ENCODE data around the gene SWI5.
"Not testable (repeated sequence)": the region's sequence is repeated elsewhere in the genome, so short reads cannot be mapped to it uniquely, and the experiment has no call there.

The SWI5 gene

DNA sequence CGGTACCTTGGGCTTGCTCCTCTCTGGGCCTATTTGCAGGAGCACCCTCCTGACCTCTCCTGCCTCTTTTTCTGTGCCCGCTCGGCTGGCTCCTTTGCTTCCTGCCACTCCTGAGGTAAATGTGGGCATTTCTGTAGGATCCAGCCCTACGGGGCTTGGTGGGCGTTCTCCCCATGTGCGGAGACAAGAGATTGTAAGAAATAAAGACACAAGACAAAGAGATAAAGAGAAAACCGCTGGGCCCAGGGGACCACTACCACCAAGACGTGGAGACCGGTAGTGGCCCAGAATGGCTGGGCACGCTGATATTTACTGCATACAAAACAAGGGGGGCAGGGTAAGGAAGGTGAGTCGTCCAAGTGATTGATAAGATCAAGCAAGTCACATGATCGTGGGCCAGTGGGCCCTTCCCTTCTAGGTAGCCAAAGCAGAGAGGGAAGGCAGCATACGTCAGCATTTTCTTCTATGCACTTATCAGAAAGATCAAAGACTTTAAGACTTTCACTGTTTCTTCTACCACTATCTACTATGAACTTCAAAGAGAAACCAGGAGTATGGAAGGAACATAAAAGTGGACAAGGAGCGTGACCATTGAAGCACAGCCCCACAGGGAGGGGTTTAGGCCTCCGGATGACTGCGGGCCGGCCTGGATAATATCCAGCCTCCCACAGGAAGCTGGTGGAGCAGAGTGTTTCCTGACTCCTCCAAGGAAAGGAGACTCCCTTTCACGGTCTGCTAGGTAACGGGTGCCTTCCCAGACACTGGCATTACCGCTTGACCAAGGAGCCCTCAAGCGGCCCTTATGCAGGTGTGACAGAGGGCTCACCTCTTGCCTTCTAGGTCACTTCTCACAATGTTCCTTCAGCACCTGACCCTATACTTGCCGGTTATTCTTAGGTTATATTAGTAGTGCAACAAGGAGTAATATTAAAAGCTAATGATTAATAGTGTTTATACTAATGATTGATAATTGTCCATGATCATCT is 3.3 kb downstream of the SWI5 start:
- DNase-seq, result not testable (repeated sequence)

DNA sequence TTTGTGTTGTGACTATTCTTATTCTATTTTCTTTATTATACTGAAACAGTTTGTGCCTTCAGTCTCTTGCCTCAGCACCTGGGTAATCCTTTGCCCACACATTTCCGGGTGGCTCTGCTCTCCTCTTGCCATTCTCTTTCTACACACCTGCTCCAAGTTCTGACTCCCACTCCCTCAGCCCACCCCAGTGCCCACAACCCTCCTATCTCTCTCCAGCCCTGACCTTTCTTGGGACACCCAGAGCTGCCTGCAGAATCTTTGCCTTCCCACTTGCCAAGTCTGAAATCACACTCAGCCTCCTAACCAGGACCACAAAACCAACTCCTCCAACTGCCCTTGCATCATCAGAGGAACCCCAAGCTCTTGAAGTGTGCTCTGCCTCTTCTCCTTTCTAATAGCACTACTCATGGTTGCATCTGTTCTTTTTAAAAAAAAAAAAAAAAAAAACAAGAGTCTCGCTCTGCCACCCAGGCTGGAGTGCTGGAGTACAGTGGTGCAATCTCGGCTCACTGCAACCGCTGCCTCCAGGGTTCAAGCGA is 4.1 kb downstream of the SWI5 start:
- no peak for DNase-seq

DNA sequence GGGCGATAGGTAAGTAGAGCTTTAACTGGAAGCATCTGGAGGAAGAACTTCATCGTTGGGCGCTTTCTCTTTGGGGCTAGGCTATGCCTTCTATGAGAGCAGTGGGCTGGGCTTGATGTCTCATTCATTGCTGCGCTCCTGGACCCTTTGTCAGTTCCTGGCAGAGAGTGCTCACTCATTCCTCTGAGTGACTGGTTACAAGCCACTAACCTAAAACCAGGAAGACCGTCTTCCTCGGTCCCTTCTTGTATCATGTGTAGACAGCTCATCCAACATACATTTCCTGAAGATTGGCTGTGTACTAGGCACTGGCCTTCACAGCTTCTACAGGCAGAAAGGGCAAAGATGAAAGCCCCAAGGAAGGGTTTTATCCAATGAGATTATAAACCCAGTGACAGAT is 6.4 kb downstream of the SWI5 start:
- peak; percentile 42 for DNase-seq

DNA sequence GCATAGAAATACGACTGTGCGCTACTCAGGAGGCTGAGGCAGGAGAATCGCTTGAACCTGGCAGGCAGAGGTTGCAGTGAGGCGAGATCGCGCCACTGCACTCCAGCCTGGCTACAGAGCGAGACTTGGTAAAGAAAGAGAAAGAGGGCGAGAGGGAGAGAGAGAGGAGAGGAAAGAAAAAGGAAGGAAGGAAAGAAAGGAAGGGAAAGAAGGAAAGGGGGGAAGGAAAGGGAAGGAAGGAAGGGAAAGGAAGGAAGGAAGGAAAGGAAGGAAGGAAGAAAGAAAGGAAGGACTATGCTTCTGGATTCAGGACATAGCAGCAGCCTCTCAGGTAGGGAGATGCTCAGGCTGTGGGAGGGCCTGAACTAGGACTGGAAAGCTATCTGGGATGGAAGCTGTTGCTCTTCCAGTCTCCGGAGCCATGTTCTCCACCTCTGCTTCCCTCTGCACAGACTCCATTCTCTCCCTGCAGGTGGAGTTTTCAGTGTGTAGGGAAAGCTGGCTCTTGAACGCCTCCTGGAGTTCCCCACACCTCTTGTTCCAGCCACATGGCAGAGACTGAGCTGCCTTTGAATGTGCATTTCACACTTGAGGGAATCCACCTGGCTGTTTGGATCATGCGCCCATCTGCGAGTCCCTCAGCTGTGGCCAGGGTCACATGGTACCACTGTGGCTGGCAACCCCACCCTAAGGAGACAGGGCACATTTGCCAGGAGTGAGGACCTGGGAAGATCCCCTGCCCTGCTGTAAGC is 9.1 kb downstream of the SWI5 start:
- no peak for DNase-seq

DNA sequence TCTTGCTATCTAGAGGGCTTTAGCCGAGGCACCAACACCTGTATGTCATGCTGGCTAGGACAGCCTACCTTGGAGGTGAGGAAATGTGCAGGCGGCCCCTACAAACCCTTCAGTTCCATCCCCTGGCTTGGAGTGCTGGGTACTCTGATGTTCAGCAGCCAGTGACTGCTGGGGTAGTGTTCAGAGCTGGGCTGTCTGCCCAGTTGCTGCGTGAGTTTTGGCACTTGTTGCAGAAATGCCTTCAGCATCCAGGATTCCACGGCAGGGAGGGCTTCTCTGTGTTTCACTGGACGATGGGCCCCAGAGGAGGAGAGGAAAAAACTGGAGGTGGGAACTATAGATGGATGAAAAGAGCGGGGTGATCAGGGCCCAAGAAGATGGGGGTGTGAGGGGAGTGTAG is 10.4 kb downstream of the SWI5 start:
- DNase-seq, result no peak

DNA sequence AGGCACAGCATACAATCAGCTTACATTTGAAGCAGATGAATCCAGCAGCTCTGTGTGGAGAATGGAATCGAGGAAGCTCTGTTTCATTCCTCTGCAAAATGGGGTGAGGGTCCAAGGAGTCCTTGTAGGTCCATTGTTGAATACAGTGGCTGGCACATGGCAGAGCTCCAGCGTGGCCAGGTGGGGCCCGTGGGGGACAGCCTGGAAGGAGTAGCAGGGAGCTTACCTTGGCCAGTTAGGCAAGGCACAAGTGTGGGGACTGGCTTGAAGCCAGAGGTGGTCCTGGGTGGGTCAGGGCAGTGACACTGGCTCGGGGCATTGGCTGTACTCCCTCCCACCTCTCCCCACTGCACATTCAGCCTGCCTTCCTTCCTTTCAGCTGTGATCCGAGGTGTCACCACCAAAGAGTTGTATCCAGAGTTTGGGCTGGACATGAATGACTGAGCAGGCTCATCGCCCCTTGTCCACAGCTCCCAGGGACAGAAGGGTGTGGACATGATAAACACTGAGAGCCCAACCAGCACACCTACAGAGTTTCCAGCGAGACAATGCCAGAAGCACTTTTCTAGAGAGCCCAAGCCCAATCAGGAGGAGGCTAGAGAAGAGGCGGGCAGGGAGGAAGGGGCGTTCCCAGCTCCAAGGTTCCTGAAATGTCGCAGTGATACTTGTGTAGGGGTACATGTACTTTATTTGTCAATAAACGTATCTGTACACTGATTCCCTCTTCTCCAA is 12.4 kb downstream of the SWI5 start:
- no peak for DNase-seq

DNA sequence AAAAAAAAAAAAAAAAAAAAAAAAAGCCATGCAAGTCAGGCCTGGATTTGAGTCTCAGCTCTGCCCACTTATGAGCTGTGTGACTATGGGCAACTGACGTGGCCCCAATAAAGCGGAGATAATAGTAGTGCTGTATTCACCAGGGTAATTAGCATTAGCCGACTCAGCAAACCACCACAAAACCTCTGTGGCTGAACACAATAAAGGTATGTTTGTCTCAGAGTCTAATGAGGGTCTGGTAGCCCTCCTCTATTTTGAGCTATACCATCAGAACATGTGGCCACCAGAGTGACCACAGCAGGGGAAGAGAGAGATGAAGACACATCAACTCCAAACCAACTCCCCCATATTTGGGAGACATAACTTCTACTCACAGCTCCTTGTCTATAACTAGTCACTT is 15.9 kb downstream of the SWI5 start:
- DNase-seq, result no peak

DNA sequence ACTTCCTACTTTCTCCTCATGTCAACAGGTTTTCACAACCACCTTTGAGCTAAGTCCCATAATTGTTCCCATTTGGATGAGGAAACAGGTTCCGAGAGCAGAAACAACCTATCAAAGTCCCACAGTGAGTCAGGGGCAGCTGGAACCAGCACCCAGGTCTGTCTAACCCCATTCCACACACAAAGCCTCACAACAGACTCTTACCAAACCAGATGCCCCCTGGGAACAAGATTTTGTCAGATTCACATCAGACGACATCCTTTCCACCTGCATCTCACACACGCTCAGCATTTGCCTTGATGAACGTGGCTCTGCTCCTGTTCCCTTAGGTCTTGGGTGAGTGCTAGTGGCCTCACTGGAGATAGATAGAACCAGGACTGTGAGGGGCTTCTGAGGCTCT is 17.0 kb downstream of the SWI5 start:
- DNase-seq, result no peak

DNA sequence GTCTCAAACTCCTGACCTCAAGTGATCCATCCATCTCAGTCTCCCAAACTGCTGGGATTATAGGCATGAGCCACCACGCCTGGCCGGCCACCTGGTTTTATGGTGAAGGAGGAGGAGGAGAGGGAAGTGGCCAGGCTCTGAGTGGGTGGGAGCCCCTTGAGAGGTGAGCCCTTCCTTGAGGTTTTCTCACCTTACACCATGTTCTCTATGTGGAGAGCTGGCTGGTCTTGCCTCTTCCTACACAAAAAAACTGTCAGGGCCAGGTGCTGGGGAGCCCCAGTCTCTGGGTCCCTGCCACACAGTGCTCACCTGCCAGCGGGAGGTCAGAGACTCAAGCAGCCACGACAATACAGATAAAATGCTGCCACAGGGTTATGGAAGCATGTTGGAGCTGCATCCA is 18.1 kb downstream of the SWI5 start:
- no peak for DNase-seq

DNA sequence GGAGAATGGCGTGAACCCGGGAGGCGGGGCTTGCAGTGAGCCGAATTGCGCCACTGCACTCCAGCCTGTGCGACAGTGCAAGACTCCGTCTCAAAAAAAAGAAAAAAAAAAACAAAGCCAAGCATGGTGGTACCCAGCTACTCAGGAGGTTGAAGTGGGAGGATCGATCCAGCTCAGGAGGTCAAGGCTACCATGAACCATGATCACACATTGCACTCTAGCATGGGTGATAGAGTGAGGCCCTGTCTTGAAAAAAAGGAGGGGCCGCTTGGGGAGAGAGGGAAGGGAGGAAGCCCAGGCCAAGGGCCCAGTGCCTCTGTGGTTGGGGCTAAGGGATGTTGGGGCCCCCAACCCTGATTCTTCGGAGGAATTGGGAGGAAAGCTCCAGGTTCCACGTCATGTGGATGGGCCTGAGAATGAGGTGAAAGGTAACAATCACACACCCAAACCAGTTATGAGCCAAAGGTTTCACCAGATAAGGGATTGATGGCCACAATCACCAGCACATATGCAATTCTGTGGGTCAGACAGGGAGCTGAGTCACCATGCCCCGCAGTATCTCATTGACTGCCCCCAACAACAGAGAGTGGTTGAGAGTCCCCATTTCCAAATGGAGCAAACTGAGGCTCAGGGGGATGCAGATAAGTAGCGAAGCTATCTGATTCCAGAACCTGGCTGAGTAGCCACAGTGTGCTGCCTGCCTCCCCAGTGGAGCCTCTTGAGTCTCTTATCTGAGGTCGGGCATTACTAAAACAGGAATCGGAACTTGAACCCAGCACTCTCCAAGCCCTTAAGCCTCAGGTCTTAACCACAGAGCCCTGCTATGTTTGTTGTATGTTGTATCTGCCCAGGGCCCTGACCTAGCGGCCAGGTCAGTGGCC is 20.5 kb downstream of the SWI5 start:
- DNase-seq, result no peak

DNA sequence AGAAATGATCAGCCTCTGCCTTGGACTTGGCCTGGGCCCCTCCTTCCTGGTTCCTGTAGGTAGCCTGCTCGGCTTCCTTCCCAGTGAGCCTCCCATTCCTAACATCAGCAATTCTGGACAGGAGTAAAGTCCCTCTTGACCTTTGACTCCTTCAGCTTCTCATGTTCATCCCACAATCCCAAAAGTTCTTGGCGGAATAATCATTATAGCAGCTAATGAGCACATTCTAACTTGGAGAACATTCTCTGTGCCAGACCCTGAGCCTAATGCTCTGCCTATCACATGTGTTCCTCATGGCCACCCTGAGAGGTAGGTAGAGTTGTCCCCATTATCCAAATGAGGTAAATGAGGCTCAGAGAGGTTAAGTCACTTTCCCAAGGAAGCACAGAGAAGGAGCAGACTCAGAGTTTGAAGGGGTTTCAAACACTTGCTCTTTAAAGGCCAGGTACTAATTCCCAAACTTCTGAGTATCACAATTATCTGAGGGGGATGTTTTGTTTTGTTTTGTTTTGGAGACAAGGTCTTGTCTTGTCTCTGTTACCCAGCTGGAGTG is 21.2 kb downstream of the SWI5 start:
- no peak for DNase-seq

DNA sequence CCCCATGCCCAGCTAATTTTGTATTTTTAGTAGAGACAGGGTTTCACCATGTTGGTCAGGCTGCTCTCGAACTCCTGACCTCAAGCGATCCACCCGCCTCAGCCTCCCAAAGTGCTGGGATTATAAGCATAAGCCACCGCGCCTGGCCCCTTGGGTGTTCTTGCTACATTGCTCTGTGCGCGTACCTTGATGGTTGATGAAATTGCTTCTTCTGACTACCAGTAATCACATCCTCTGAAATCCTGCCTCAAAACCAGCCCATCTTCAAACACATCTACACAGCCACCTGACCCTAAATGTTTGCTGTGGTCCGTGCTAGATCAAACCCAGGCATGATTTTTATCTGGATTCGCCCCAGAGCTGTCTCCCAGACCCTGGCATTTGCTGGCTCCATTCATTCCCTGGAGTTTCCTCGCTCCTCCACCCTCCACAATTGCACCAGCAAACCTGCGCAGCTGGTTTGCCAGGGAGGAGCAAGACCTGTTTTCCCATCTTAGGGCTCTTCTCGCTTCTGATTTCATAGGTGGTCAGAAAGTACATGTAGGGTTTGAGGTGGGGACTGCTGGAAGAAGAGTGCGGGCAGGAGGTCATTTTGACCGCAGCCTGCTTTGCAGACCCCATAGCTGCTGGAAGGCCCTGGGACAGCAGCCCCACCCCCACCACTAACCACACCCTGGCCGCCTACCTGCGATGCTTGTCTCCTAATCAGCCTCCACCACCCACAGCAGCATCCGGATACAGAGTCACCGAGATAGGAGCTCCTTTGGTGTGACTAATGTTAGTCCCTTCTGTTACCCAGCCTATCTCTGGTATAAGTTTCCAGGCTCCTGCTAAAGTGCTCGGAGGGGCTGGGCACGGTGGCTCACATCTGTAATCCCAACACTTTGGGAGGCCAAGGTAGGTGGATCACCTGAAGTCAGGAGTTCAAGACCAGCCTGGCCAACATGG is 22.7 kb downstream of the SWI5 start:
- DNase-seq, result no peak

DNA sequence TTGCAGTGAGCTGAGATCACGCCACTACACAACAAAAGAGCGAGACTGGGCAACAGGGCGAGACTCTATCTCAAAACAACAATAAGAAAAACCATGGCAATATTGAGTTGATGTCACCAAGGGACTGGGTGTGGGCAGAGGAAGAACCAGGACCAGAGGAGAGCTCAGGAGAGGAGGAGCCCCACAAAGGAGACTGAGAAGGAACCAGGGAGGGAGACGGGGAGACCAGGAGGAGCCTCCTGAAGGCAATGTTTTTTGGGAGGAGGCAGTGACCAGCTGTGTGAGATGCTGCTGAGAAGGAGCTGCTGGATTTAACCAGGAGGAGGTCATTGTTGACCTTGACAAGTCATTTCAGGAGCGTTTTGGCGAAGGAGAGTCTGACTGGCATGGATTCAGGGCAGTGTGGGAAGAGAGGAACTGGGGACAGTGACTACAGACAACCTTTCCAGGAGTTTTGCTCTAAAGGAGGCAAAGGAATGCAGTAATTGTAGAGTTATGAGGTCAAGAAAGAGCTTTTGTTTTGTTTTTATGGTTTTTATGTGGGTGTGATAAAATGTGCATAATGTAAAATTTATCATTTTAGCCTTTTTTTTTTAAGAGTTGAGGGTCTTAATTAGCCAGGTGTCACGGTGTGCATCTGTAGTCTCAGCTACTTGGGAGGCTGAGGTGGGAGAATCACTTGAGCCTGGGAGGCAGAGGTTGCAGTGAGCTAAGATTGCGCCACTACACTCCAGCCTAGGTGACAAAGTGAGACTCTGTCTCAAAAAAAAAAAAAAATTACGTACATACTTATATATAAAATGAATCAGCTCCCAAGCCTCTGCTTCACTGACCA is 28.3 kb downstream of the SWI5 start:
- DNase-seq, result no peak

DNA sequence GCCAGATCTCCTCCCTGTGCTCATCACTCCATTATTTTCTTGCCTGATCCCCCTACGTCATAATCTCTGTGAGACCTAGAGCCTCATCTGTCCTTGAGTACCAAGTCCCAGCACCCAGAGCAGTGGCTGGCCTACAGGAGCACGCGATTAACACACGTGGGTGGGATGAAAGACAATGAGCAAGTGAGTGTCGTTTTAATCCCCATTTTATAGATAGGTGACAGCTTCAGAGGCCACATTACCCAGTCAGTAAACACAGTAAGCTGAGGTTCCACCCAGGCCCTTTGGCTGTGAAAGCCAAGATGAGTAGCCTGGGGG is 28.9 kb downstream of the SWI5 start:
- DNase-seq, result no peak

DNA sequence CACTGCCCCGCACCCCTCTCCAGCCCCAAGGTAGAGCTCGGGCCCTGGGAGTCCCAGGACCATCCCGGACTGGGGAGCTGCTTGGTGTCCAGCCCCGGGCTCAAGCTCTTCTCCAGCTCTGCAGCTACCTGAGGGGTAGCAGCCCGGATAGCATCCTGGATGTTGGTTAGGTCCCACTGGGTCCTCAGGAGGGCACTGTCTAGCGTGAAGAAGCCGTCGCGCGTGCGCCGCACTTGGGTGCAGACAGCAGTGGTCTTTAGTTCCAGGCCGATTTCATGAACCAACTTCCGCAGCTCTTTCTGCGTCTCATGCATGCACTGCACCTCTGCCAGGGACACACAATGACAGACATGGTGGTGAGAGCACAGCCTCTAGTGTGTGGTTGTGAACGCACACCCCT is 33.5 kb downstream of the SWI5 start:
- DNase-seq, result no peak

DNA sequence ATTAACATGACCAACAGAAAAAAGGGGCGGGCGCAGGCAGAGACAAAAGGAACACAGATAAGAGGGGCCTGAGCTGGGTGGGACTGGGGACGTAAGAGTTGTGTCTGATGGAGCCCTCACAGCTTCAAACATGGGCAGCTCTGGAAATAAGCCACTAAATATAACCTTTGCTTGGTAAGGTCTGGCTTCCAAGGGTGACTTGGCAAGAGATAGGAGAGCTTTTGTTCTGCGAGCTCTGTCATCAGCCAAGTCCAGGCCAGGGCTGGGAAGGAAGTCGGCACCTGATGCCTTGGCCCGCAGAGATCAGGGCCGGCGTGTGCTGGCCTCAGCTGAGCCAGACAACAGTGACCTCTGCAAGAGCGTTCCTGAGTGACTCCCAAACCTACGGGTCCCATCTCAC is 34.4 kb downstream of the SWI5 start:
- DNase-seq, result no peak

DNA sequence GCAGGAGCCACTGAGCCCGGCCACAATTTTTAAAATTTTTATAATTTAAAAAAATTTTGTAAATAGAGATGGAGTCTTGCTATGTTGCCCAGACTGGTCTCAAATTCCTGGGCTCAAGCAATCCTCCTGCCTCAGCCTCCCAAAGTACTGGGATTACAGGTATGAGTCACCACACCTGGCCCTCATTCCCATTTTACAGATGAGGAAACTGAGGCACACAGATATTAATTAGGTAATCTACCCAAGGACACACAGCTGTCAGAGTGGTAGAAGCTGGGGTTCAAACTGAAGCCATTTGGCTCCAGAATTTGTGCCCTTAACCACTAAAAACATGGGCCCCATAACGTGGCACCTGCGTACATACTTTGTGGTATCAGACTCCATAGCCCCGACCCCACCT is 38.6 kb downstream of the SWI5 start:
- DNase-seq, result no peak

DNA sequence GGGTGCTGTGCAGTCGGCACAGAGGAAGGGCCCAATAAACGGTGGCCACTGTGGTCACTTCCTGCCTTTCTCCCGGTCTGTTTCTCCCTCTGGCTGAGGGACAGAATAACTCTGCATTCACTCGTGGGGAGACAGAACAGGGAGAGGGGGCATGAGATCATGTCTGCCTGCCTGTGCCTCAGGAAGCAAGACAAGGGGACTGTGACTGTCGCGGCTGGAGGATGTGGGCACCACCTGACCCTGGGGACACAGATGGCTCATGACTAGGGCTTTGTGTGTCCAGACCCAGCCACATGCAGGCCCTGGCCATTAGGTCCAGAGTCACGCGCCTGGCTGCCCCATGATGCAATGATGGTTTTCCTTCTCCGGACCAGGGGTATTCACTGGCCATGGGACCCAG is 40.3 kb downstream of the SWI5 start:
- no peak for DNase-seq

DNA sequence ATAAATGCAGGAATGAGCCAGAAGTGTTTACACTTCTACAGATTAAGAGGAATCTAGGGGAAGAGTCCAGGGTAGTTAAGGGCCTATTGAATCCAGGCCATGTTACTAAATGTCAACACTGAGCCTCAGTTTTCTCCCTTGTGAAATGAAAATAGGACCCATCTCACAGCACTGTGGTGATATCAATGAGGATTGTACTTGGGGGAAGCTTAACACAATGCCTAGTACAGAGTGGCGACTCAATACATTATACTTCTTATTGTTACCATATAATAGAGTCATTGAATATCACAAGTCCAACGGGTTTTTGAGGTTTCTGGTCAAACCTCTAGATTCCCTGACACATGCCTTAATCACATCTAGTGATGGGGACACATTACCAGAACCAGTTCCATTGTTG is 41.6 kb downstream of the SWI5 start:
- DNase-seq, result no peak

DNA sequence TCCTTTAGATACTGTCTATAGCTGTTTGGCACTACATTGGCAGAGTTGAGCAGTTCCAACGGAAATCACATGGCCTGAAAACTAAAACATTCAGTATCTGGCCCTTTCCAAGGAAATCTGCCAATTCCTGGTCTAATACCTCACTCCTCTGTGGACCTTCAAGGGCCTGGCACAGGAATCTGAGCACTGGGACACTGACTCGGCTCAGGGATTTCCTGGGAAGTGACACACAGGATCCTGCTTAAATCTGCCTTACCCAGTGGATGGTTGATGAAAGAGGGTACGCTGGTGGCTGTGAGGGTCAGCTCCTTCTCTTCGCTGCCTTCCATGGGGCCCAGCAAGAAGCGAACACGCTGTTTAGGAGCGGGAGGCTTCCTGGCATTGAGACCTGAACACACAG is 45.3 kb downstream of the SWI5 start:
- no peak for DNase-seq

All from 8988T (cell line).